HCT116 (cell line): ENCODE results near the gene TMEM11. TPM values are rescaled to one million over a fixed set of nuclear protein-coding genes. Genes with fewer than 3 reads are reported as not detected.

Experiments used
- ATAC-seq: fragments of 200-7000 bp; cut with Tn5 transposase; 2 replicates; pipeline ENCODE4 v1.9.1; 2020; ENCODE audit warnings: mild to moderate bottlenecking, moderate library complexity
- BruUV-seq: library from RNA; stranded (reverse); fragments of 400-500 nt; replicated peaks from 2 replicates; lab custom pipeline; 2021; lab: Mats Ljungman, UMichigan
- CTCF ChIA-PET: fragments of 300-600 bp; sonication (Branson Sonifier 250); formaldehyde crosslinking; loops from one replicate; lab custom pipeline; 2021; ENCODE audit warnings: antibody characterized with exemption; lab: Charles Lee
- POLR2A ChIA-PET: fragments of 300-600, 350-600 bp; sonication (Branson Sonifier 250); formaldehyde crosslinking; loops from one replicate; lab custom pipeline; 2021; ENCODE audit warnings: antibody characterized with exemption; lab: Charles Lee
- RAD21 ChIA-PET, 2 experiments: fragments of 300-600 bp; sonication (Branson Sonifier 250); formaldehyde crosslinking; loops; one replicate each; lab custom pipeline; 2023; ENCODE audit warnings: low total read pairs in 2 of 2; ENCODE audit not compliant: uncharacterized antibody in 2 of 2, unreplicated experiment in 2 of 2, low non-redundant PET in 1 of 2; lab: Charles Lee
- DNase-seq: peaks from one replicate; pipeline ENCODE4 v3.0.0-alpha.2; 2010; ENCODE audit warnings: low read depth, low spot score
- H2AFZ ChIP-seq: fragments of 200-600 bp; shearing (Covaris generic), sonication (generic); 2 replicates; pipeline ENCODE4 v1.6.1; 2017; ENCODE audit warnings: low read depth, mixed run types, mixed read lengths, antibody characterized with exemption, low read length; ENCODE audit not compliant: poor library complexity, severe bottlenecking
- H3K27ac ChIP-seq: 2 replicates; pipeline ENCODE4 v1.5.1; 2012; ENCODE audit warnings: low read depth, low read length
- H3K27me3 ChIP-seq: fragments of 200-600 bp; sonication (generic); 2 replicates; pipeline ENCODE4 v1.6.1; 2016; ENCODE audit warnings: mixed run types, low read length, mixed read lengths; ENCODE audit not compliant: insufficient read depth
- H3K36me3 ChIP-seq, 2 experiments: fragments of 200-500 bp in 1 of 2; fragments of 200-600 bp in 1 of 2; sonication (Bioruptor generic) in 1 of 2; sonication (generic) in 1 of 2; 2 replicates each; pipeline versions ENCODE4 v1.5.1 to v1.6.1; 2014 to 2016; ENCODE audit warnings: low read length in 2 of 2, inconsistent platforms in 1 of 2, mixed read lengths in 1 of 2, mixed run types in 1 of 2; ENCODE audit not compliant: insufficient read depth in 2 of 2, control insufficient read depth in 1 of 2
- H3K4me1 ChIP-seq, 2 experiments: fragments of 200-600 bp in 1 of 2; sonication (generic) in 1 of 2; 2 replicates each; pipeline versions ENCODE4 v1.5.1 to v1.6.1; 2012 to 2017; ENCODE audit warnings: low read length in 2 of 2, inconsistent platforms in 1 of 2, mild to moderate bottlenecking in 1 of 2, mixed read lengths in 1 of 2, mixed run types in 1 of 2, moderate library complexity in 1 of 2; ENCODE audit not compliant: insufficient read depth in 2 of 2, control insufficient read depth in 1 of 2
- H3K4me2 ChIP-seq: fragments of 200-600 bp; sonication (generic); 2 replicates; pipeline ENCODE4 v1.6.1; 2017; ENCODE audit warnings: mixed run types, low read length, mixed read lengths
- H3K4me3 ChIP-seq, 2 experiments: fragments of 200-600 bp in 1 of 2; sonication (generic) in 1 of 2; replicated peaks in 1 of 2; 2 replicates each; pipeline ENCODE4 v1.5.1; 2011 to 2016; ENCODE audit warnings: low read length in 2 of 2, control low read depth in 1 of 2, low read depth in 1 of 2, mild to moderate bottlenecking in 1 of 2, mixed read lengths in 1 of 2, mixed run types in 1 of 2
- H3K79me2 ChIP-seq: fragments of 200-600 bp; sonication (generic); 2 replicates; pipeline ENCODE4 v1.6.1; 2017; ENCODE audit warnings: mild to moderate bottlenecking, mixed run types, low read length, moderate library complexity, mixed read lengths; ENCODE audit not compliant: insufficient read depth
- H3K9ac ChIP-seq: fragments of 200-600 bp; sonication (generic); 2 replicates; pipeline ENCODE4 v1.6.1; 2016; ENCODE audit warnings: low read length, mixed read lengths
- H3K9me2 ChIP-seq: fragments of 200-600 bp; sonication (generic), shearing (Covaris generic); 2 replicates; pipeline ENCODE4 v1.6.1; 2017; ENCODE audit warnings: mixed run types, mild to moderate bottlenecking, moderate library complexity; ENCODE audit not compliant: insufficient read depth
- H3K9me3 ChIP-seq, 2 experiments: fragments of 200-500 bp in 1 of 2; fragments of 200-600 bp in 1 of 2; sonication (Bioruptor generic) in 1 of 2; sonication (generic) in 1 of 2; 2 replicates each; pipeline ENCODE4 v1.6.1; 2014 to 2017; ENCODE audit warnings: low read length in 2 of 2, mixed read lengths in 2 of 2, inconsistent platforms in 1 of 2, low read depth in 1 of 2, mild to moderate bottlenecking in 1 of 2, mixed run types in 1 of 2, moderate library complexity in 1 of 2; ENCODE audit not compliant: control insufficient read depth in 1 of 2, insufficient read depth in 1 of 2
- H4K20me1 ChIP-seq: fragments of 200-600 bp; sonication (generic), shearing (Covaris generic); 2 replicates; pipeline ENCODE4 v1.6.1; 2017; ENCODE audit warnings: mixed run types, mild to moderate bottlenecking, moderate library complexity; ENCODE audit not compliant: insufficient read depth
- CBX3 ChIP-seq: IDR thresholded peaks from 2 replicates; pipeline ENCODE4 v1.6.1; 2012; ENCODE audit warnings: low read depth
- EZH2phosphoT487 ChIP-seq: fragments of 200-600 bp; IDR thresholded peaks from 2 replicates; pipeline ENCODE4 v1.6.1; 2018; ENCODE audit warnings: antibody characterized with exemption, borderline replicate concordance
- SRF ChIP-seq: IDR thresholded peaks from 2 replicates; pipeline ENCODE4 v1.6.1; 2012; ENCODE audit warnings: low read depth
- YY1 ChIP-seq: IDR thresholded peaks from 2 replicates; pipeline ENCODE4 v1.6.1; 2011; ENCODE audit warnings: low read length, low read depth, moderate library complexity, mild to moderate bottlenecking; ENCODE audit not compliant: insufficient replicate concordance; ENCODE audit errors: extremely low read depth
- ZBTB33 ChIP-seq: IDR thresholded peaks from 2 replicates; pipeline ENCODE4 v1.6.1; 2011; ENCODE audit warnings: mild to moderate bottlenecking, low read length, moderate library complexity; ENCODE audit not compliant: insufficient replicate concordance; ENCODE audit errors: extremely low read depth
- intact Hi-C: fragments of 100-400 bp; cut with micrococcal nuclease; formaldehyde crosslinking; loops from 2 replicates; pipeline ENCODE4 v1.10.0; 2022
- total RNA-seq: library from RNA; stranded (reverse); gene quantifications from one replicate; pipeline ENCODE4 v1.2.1, GENCODE V29; 2021; ENCODE audit not compliant: unreplicated experiment

Gene TMEM11
- total RNA-seq, 1 experiment from 2014 or later: 31.0 TPM

GRCh38 chr17:21210411-21211076 lies 3.4 kb downstream of the TMEM11 start:
- Histone ChIP-seq H3K27ac (no peak overlapping the region), H4K20me1 (peaks cover 8% of the 10 kb centered on the region; the same call in 1 of the 2 replicates)
- DNase-seq: no peak
- TF ChIP-seq ZBTB33 (no peak), EZH2phosphoT487 (no peak), SRF (no peak)
- TF ChIP-seq, all 23 proteins: peak for 0
- H3K36me3 ChIP-seq: peaks cover 9 to 27% of the 10 kb centered on the region in 2 experiments; a peak in 2 of 4 replicates
- no peak overlapping the region for H3K4me3 ChIP-seq
- POLR2A ChIA-PET: no interaction called here
- no peaks in the 10 kb centered on the region for H3K9me3 ChIP-seq
- BruUV-seq: no TSS peak
- H3K4me1 ChIP-seq: peaks cover 10 to 19% of the 10 kb centered on the region in 2 experiments; a peak in 3 of 4 replicates
- no peak overlapping the region for H2AFZ ChIP-seq
- ATAC-seq: no peak
- CTCF ChIA-PET: no interaction called here
- intact Hi-C loops: loop anchor here (5.0 kb wide), 1 partner anchor 168 kb away; the partner anchor contains the start of gene USP22
- H3K9me2 ChIP-seq: no peaks in the 10 kb centered on the region
- H3K27me3 ChIP-seq: no peaks in the 10 kb centered on the region
- peaks cover 97% of the 10 kb centered on the region for H3K79me2 ChIP-seq
- RAD21 ChIA-PET: no interaction called here
- H3K4me2 ChIP-seq: no peak overlapping the region
- no peak overlapping the region for H3K9ac ChIP-seq

- Histone ChIP-seq H3K79me2 (peaks cover 97% of the 10 kb centered on the region), H4K20me1 (peaks cover 8% of the 10 kb centered on the region; the same call in 1 of the 2 replicates), H3K4me2 (no peak overlapping the region), H3K9me2 (no peaks in the 10 kb centered on the region), H3K36me3 (peaks cover 9 to 27% of the 10 kb centered on the region in 2 experiments; a peak in 2 of 4 replicates), H3K9ac (no peak overlapping the region), H3K27me3 (no peaks in the 10 kb centered on the region), H3K9me3 (no peaks in the 10 kb centered on the region), H3K4me1 (peaks cover 7 to 12% of the 10 kb centered on the region in 2 experiments; a peak in 3 of 4 replicates), H3K27ac (no peak overlapping the region), H3K4me3 (no peak overlapping the region), H2AFZ (no peak overlapping the region)
- intact Hi-C loops: loop anchor here (5.0 kb wide), 1 partner anchor 167 kb away; the partner anchor contains the start of gene USP22
- no TSS peak for BruUV-seq
- DNase-seq: no peak
- ATAC-seq: no peak
- CTCF ChIA-PET: no interaction called here
- RAD21 ChIA-PET: no interaction called here
- POLR2A ChIA-PET: no interaction called here
- no peak for TF ChIP-seq YY1
- TF ChIP-seq CBX3: no peak
Measured at GRCh38 chr17:21209511-21210175, 4.3 kb downstream of the TMEM11 start.
